OCI-LY1 (cell line): Measurements from ENCODE around the gene UBE2G1.

Experiments used
- EZH2 ChIP-seq: fragments of 200-600 bp; sonication (generic), shearing (Covaris generic); IDR thresholded peaks from 2 replicates; pipeline ENCODE4 v1.8.0; 2017; ENCODE audit warnings: borderline replicate concordance, mixed run types, mild to moderate bottlenecking, antibody characterized with exemption, low read length, moderate library complexity, mixed read lengths
- TF ChIP-seq, protein P1 (sequence below): fragments of 200-600 bp; sonication (generic), shearing (Covaris generic); IDR thresholded peaks from 2 replicates; pipeline ENCODE4 v1.5.1; 2017; ENCODE audit warnings: mild to moderate bottlenecking, antibody characterized with exemption, low read length, moderate library complexity, mixed read lengths

DNA sequence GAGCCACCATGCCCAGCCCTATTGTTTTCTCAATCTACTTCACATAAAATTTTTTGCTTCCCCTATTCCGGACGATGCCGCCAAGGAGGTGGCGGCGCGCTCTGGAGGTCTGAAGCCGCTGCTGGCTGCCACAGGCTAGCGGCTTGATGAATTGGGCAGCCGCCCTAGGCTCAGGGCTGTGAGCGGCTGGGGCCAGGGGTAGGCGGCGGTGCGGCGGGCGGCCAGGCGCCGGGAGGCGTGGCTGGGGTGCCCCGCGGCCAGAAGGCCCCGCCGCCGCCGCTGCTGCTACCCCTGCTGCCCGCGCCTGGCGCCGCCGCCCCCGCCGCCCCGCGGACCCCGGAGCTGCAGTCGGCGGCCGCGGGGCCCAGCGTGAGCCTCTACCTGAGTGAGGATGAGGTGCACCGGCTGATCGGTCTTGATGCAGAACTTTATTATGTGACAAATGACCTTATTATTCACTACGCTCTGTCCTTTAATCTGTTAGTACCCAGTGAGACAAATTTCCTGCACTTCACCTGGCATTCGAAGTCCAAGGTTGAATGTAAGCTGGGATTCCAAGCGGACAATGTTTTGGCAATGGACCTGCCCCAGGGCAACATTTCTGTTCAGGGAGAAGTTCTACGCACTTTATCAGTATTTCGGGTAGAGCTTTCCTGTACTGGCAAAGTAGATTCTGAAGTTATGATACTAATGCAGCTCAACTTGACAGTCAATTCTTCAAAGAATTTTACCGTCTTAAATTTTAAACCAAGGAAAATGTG is 144.4 kb downstream of the UBE2G1 start:
- TF ChIP-seq, protein P1, sequence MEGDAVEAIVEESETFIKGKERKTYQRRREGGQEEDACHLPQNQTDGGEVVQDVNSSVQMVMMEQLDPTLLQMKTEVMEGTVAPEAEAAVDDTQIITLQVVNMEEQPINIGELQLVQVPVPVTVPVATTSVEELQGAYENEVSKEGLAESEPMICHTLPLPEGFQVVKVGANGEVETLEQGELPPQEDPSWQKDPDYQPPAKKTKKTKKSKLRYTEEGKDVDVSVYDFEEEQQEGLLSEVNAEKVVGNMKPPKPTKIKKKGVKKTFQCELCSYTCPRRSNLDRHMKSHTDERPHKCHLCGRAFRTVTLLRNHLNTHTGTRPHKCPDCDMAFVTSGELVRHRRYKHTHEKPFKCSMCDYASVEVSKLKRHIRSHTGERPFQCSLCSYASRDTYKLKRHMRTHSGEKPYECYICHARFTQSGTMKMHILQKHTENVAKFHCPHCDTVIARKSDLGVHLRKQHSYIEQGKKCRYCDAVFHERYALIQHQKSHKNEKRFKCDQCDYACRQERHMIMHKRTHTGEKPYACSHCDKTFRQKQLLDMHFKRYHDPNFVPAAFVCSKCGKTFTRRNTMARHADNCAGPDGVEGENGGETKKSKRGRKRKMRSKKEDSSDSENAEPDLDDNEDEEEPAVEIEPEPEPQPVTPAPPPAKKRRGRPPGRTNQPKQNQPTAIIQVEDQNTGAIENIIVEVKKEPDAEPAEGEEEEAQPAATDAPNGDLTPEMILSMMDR, result no peak
- no peak for TF ChIP-seq EZH2
